ENCODE data around the gene SNX25.

- TF ChIP-seq CTCF (IDR thresholded peaks at IDR 0.05; ENCODE audit: low read length) (no peak), EZH2 (IDR thresholded peaks at IDR 0.05; ENCODE audit: borderline replicate concordance, low read length) (no peak)
These were observed 142.8 kb downstream of the SNX25 start for GRCh38 chr4:185352202-185352601.
